NK-92 (cell line): ENCODE measurements around the gene MAPKBP1.

ENCODE experiments used
- DNase-seq: peaks from one replicate; lab custom pipeline; 2025; ENCODE audit not compliant: unreplicated experiment; lab: John Stamatoyannopoulos, UW

The MAPKBP1 gene

GRCh38 chr15:41847206-41847605 lies 72.9 kb downstream of the MAPKBP1 start:
- DNase-seq = no peak

GRCh38 chr15:41847981-41848380 lies 73.7 kb downstream of the MAPKBP1 start:
- DNase-seq = no peak

GRCh38 chr15:41848631-41849030 lies 74.3 kb downstream of the MAPKBP1 start:
- no peak for DNase-seq

- DNase-seq = no peak
These were observed 74.9 kb downstream of the MAPKBP1 start for GRCh38 chr15:41849204-41849603.

GRCh38 chr15:41849861-41850260 lies 75.6 kb downstream of the MAPKBP1 start:
- no peak for DNase-seq

- no peak for DNase-seq
These were observed 76.3 kb downstream of the MAPKBP1 start for GRCh38 chr15:41850482-41851166.

- no peak for DNase-seq
These were observed 76.9 kb downstream of the MAPKBP1 start for GRCh38 chr15:41851167-41851523.

GRCh38 chr15:41851755-41852370 lies 77.6 kb downstream of the MAPKBP1 start:
- DNase-seq = no peak

- DNase-seq = no peak
These were observed 78.7 kb downstream of the MAPKBP1 start for GRCh38 chr15:41852736-41853590.

GRCh38 chr15:41853831-41854230 lies 79.5 kb downstream of the MAPKBP1 start:
- no peak for DNase-seq

- DNase-seq = no peak
These were observed 80.2 kb downstream of the MAPKBP1 start for GRCh38 chr15:41854443-41854842.

- no peak for DNase-seq
These were observed 81.1 kb downstream of the MAPKBP1 start for GRCh38 chr15:41855261-41855961.

- no peak for DNase-seq
These were observed 82.0 kb downstream of the MAPKBP1 start for GRCh38 chr15:41856262-41856661.

GRCh38 chr15:41856716-41857115 lies 82.4 kb downstream of the MAPKBP1 start:
- DNase-seq = no peak

- DNase-seq = no peak
These were observed 83.0 kb downstream of the MAPKBP1 start for GRCh38 chr15:41857316-41857715.

- DNase-seq = no peak
These were observed 84.5 kb downstream of the MAPKBP1 start for GRCh38 chr15:41858756-41859155.

GRCh38 chr15:41860049-41860828 lies 86.0 kb downstream of the MAPKBP1 start:
- DNase-seq = no peak

- no peak for DNase-seq
These were observed 87.6 kb downstream of the MAPKBP1 start for GRCh38 chr15:41861736-41862356.

GRCh38 chr15:41862515-41863116 lies 88.3 kb downstream of the MAPKBP1 start:
- DNase-seq = no peak
